ENCODE data around the gene HASPIN. TPM values are rescaled to one million over a fixed set of nuclear protein-coding genes. Genes with fewer than 3 reads are reported as not detected.

The HASPIN gene
- total and polyA plus RNA-seq, 2 of the 13 experiments (the other 11 are each of a cell fraction or from before 2014, with no cell fraction given) = 2.7 to 8.1 TPM

GRCh38 chr17:3679531-3680126 lies 44.1 kb upstream of the HASPIN start:
- CTCF ChIA-PET (ENCODE audit: low intra/inter-chr PET ratio, low total read pairs) = no interaction called here
- intact Hi-C loops (cut with micrococcal nuclease; ENCODE audit: unreplicated experiment) = loop anchor here (5.0 kb wide), 2 partner anchors 53 to 148 kb away; no protein-coding TSS in a partner anchor
- Histone ChIP-seq H3K4me3 (replicated peaks in 1 of 3; ENCODE audit: insufficient read depth in 1 of 3, low read depth in 2 of 3, low read length in 3 of 3) (no peak overlapping the region), H3K9ac (ENCODE audit: insufficient read depth, low read depth, low read length) (no peak overlapping the region), H3K9me3 (ENCODE audit: low read length) (no peaks in the 10 kb centered on the region), H2AFZ (ENCODE audit: low read length) (no peak overlapping the region), H3K36me3 (replicated peaks in 1 of 2; ENCODE audit: control insufficient read depth in 1 of 2, insufficient read depth in 2 of 2, low read length in 2 of 2) (no peaks in the 10 kb centered on the region), H4K20me1 (ENCODE audit: insufficient read depth, low read length) (no peaks in the 10 kb centered on the region), H3K4me1 (ENCODE audit: insufficient read depth, low read length) (peaks cover 16% of the 10 kb centered on the region), H3K4me2 (ENCODE audit: low read depth, low read length) (no peak overlapping the region), H3K27ac (ENCODE audit: extremely low read length, insufficient read depth, low read length) (no peak overlapping the region), H3K27me3 (ENCODE audit: control insufficient read depth in 1 of 2, insufficient read depth in 2 of 2, low read length in 2 of 2) (peaks cover 1 to 7% of the 10 kb centered on the region in 2 experiments; a peak in 3 of 5 replicates), H3K79me2 (ENCODE audit: insufficient read depth, low read length) (no peaks in the 10 kb centered on the region)
- in situ Hi-C loops (cut with HindIII; ENCODE audit: extremely low pct_ligation_motif_present, low pct_unique_long_range_greater_than_20kb) = no loop called here
- POLR2A ChIA-PET = interaction anchor here (2.6 to 3.1 kb wide), 2 partner anchors 11 to 12 kb away, joined by 8 to 21 read pairs; partner anchors contain the start of genes EMC6 and TAX1BP3
- no peak for ATAC-seq
- TF ChIP-seq ZNF263 (CRISPR knock-in tag; IDR thresholded peaks at IDR 0.05) = peak; percentile 72
- no peak for TF ChIP-seq ZNF749 (CRISPR knock-in tag; IDR thresholded peaks at IDR 0.05; ENCODE audit: borderline replicate concordance)
- no TSS peak for BruUV-seq (replicated peaks)
- WGBS (ENCODE audit: low lambda C conversion rate) = 63% methylated on average over 10 of the region's 20 CpGs
- FAIRE-seq = no peak
- DNase-seq (ENCODE audit: low spot score) = no peak

DNA sequence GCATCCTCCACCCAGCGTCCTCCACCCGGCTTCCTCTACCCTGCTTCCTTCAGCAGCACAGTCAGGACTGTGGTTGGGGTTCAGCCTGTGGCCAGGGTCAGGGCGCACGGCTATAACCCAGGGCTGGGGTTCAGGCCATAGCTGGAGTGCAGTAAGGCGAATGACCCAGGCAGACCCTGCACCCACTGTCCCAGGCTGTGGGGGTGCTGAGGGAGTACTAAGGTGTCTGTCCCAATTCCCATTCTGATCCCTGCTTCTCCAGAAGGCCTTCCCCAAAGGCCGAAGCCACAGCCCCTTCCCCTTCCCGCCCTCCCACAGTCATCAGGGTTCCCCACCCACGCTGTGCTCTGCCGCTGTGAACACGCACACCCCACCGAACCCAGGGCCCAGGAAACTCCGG lies 42.6 kb upstream of the HASPIN start:
- Histone ChIP-seq H3K4me3 (replicated peaks in 1 of 3; ENCODE audit: insufficient read depth in 1 of 3, low read depth in 2 of 3, low read length in 3 of 3) (no peak overlapping the region), H4K20me1 (ENCODE audit: insufficient read depth, low read length) (no peaks in the 10 kb centered on the region), H3K79me2 (ENCODE audit: insufficient read depth, low read length) (no peaks in the 10 kb centered on the region), H3K9ac (ENCODE audit: insufficient read depth, low read depth, low read length) (no peak overlapping the region), H3K9me3 (ENCODE audit: low read length) (no peaks in the 10 kb centered on the region), H3K4me1 (ENCODE audit: insufficient read depth, low read length) (peaks cover 14% of the 10 kb centered on the region), H3K4me2 (ENCODE audit: low read depth, low read length) (peak overlapping the region; percentile 29; the same call in 1 of the 2 replicates), H3K27ac (ENCODE audit: extremely low read length, insufficient read depth, low read length) (no peak overlapping the region), H2AFZ (ENCODE audit: low read length) (no peak overlapping the region), H3K36me3 (replicated peaks in 1 of 2; ENCODE audit: control insufficient read depth in 1 of 2, insufficient read depth in 2 of 2, low read length in 2 of 2) (no peaks in the 10 kb centered on the region), H3K27me3 (ENCODE audit: control insufficient read depth in 1 of 2, insufficient read depth in 2 of 2, low read length in 2 of 2) (peaks cover 2 to 7% of the 10 kb centered on the region in 2 experiments; a peak in 4 of 5 replicates)
- CTCF ChIA-PET (ENCODE audit: low intra/inter-chr PET ratio, low total read pairs) = no interaction called here
- no peak for FAIRE-seq
- no TSS peak for BruUV-seq (replicated peaks)
- 58% methylated on average over 11 of the region's 12 CpGs for WGBS (ENCODE audit: low lambda C conversion rate)
- POLR2A ChIA-PET = no interaction called here
- in situ Hi-C loops (cut with HindIII; ENCODE audit: extremely low pct_ligation_motif_present, low pct_unique_long_range_greater_than_20kb) (no loop called here), intact Hi-C loops (cut with micrococcal nuclease; ENCODE audit: unreplicated experiment) (loop anchor here (5.0 kb wide), 2 partner anchors 51 to 146 kb away; no protein-coding TSS in a partner anchor)
- no peak for TF ChIP-seq ZNF740 (CRISPR knock-in tag; IDR thresholded peaks at IDR 0.05)
- TF ChIP-seq SRY (CRISPR knock-in tag; IDR thresholded peaks at IDR 0.05) = no peak
- no peak for TF ChIP-seq ZMAT5 (CRISPR knock-in tag; IDR thresholded peaks at IDR 0.05; ENCODE audit: borderline replicate concordance, low read depth)
- no peak for TF ChIP-seq ZNF430 (CRISPR knock-in tag; IDR thresholded peaks at IDR 0.05)
- TF ChIP-seq ZNF503 (CRISPR knock-in tag; IDR thresholded peaks at IDR 0.05) = no peak
- no peak for TF ChIP-seq ZNF879 (CRISPR knock-in tag; IDR thresholded peaks at IDR 0.05)
- no peak for TF ChIP-seq HNF4A (CRISPR knock-in tag; IDR thresholded peaks at IDR 0.05)
- TF ChIP-seq ZNF382 (CRISPR knock-in tag; IDR thresholded peaks at IDR 0.05; ENCODE audit: borderline replicate concordance) = no peak
- no peak for TF ChIP-seq ZNF558 (CRISPR knock-in tag; IDR thresholded peaks at IDR 0.05; ENCODE audit: borderline replicate concordance)
- TF ChIP-seq ARID3A (IDR thresholded peaks at IDR 0.05; ENCODE audit: low read depth, low read length) = no peak
- no peak for TF ChIP-seq MXI1 (IDR thresholded peaks at IDR 0.05; ENCODE audit: borderline replicate concordance, low read depth, low read length)
- TF ChIP-seq HOXA5 (CRISPR knock-in tag; IDR thresholded peaks at IDR 0.05) = no peak
- ATAC-seq = no peak
- no peak for DNase-seq (ENCODE audit: low spot score)

All from HepG2 (cell line).